Measurements from ENCODE around the gene CHST11.

- no peak for TF ChIP-seq CTCF (IDR thresholded peaks at IDR 0.05; ENCODE audit: insufficient read depth, low read length, poor library complexity, severe bottlenecking)
- no peak for TF ChIP-seq EZH2phosphoT487 (conservative IDR thresholded peaks at IDR 0.05; ENCODE audit: low read length)
Measured at GRCh38 chr12:104691721-104692556, 235.2 kb downstream of the CHST11 start.
